ENCODE results near the gene FLT3.
"Not testable (repeated sequence)": the region's sequence is repeated elsewhere in the genome, so short reads cannot be mapped to it uniquely, and the experiment has no call there.

The FLT3 gene

GRCh38 chr13:28010046-28010445 is 90.3 kb downstream of the FLT3 start:
- WGBS, 2 donors (ENCODE audit: extremely low coverage in 2 of 2, insufficient read length in 2 of 2, insufficient replicate concordance in 1 of 2), result no CpG with 5 or more reads among the region's 5 CpGs
- Histone ChIP-seq H3K27ac (replicated peaks; ENCODE audit: low read length) (no peak overlapping the region), H3K9ac (ENCODE audit: low read depth, low read length, poor library complexity) (no peak overlapping the region), H3K4me3 (ENCODE audit: low read length in 2 of 2) (no peak overlapping the region), H3K23ac (ENCODE audit: low read depth, low read length, poor library complexity) (no peak overlapping the region), H3K79me1 (ENCODE audit: low read depth, low read length) (no peaks in the 10 kb centered on the region), H3K36me3 (replicated peaks in 1 of 2; ENCODE audit: control insufficient read depth in 2 of 2, insufficient read depth in 2 of 2, low read length in 2 of 2) (no peaks in the 10 kb centered on the region), H3K4me1 (ENCODE audit: control insufficient read depth in 2 of 2, insufficient read depth in 1 of 2, low read depth in 1 of 2, low read length in 2 of 2) (no peaks in the 10 kb centered on the region), H2BK120ac (ENCODE audit: low read depth, low read length) (no peak overlapping the region), H3K14ac (ENCODE audit: low read length) (no peak overlapping the region), H3K4ac (ENCODE audit: low read length) (no peak overlapping the region), H3K9me3 (replicated peaks in 1 of 2; ENCODE audit: control insufficient read depth in 2 of 2, insufficient read depth in 1 of 2, low read depth in 1 of 2, low read length in 2 of 2) (no peaks in the 10 kb centered on the region), H2BK15ac (ENCODE audit: low read length) (no peak overlapping the region), H4K8ac (ENCODE audit: low read depth, low read length) (no peak overlapping the region), H2BK5ac (ENCODE audit: low read length) (no peak overlapping the region), H2BK12ac (ENCODE audit: low read length) (no peak overlapping the region), H3K27me3 (ENCODE audit: control insufficient read depth in 3 of 3, insufficient read depth in 3 of 3, low read depth in 1 of 3, low read length in 3 of 3) (no peaks in the 10 kb centered on the region), H2AFZ (ENCODE audit: low read length) (no peak overlapping the region), H3K18ac (ENCODE audit: low read length) (no peak overlapping the region), H3K4me2 (ENCODE audit: insufficient read depth, low read length, poor library complexity, severe bottlenecking) (no peak overlapping the region), H2AK5ac (ENCODE audit: low read depth, low read length) (no peak overlapping the region), H4K91ac (ENCODE audit: low read depth, low read length, poor library complexity) (no peak overlapping the region)
- no peak for DNase-seq (ENCODE audit: low spot score)

- not testable (repeated sequence) for H2BK120ac ChIP-seq (ENCODE audit: low read depth, low read length); H4K8ac ChIP-seq (ENCODE audit: low read depth, low read length); H4K91ac ChIP-seq (ENCODE audit: low read depth, low read length, poor library complexity); H2BK12ac ChIP-seq (ENCODE audit: low read length); H3K4me1 ChIP-seq (ENCODE audit: control insufficient read depth in 2 of 2, insufficient read depth in 1 of 2, low read depth in 1 of 2, low read length in 2 of 2); H2AFZ ChIP-seq (ENCODE audit: low read length); H2AK5ac ChIP-seq (ENCODE audit: low read depth, low read length); H3K36me3 ChIP-seq (replicated peaks in 1 of 2; ENCODE audit: control insufficient read depth in 2 of 2, insufficient read depth in 2 of 2, low read length in 2 of 2); H3K4me2 ChIP-seq (ENCODE audit: insufficient read depth, low read length, poor library complexity, severe bottlenecking); H3K18ac ChIP-seq (ENCODE audit: low read length); H3K27ac ChIP-seq (replicated peaks; ENCODE audit: low read length); H3K9me3 ChIP-seq (replicated peaks in 1 of 2; ENCODE audit: control insufficient read depth in 2 of 2, insufficient read depth in 1 of 2, low read depth in 1 of 2, low read length in 2 of 2); H3K79me1 ChIP-seq (ENCODE audit: low read depth, low read length); H2BK15ac ChIP-seq (ENCODE audit: low read length); DNase-seq (ENCODE audit: low spot score); H3K23ac ChIP-seq (ENCODE audit: low read depth, low read length, poor library complexity); H3K9ac ChIP-seq (ENCODE audit: low read depth, low read length, poor library complexity); H3K4ac ChIP-seq (ENCODE audit: low read length); H3K4me3 ChIP-seq (ENCODE audit: low read length in 2 of 2); H2BK5ac ChIP-seq (ENCODE audit: low read length); H3K14ac ChIP-seq (ENCODE audit: low read length); H3K27me3 ChIP-seq (ENCODE audit: control insufficient read depth in 3 of 3, insufficient read depth in 3 of 3, low read depth in 1 of 3, low read length in 3 of 3)
- no CpG with 5 or more reads among the region's 13 CpGs for whole genome bisulfite sequencing, 2 donors (ENCODE audit: extremely low coverage in 2 of 2, insufficient read length in 2 of 2, insufficient replicate concordance in 1 of 2)
Observed at GRCh38 chr13:28005016-28005415, 95.4 kb downstream of the FLT3 start.

GRCh38 chr13:28002886-28003698 is 97.3 kb downstream of the FLT3 start:
- no peaks in the 10 kb centered on the region for H3K9me3 ChIP-seq (replicated peaks in 1 of 2; ENCODE audit: control insufficient read depth in 2 of 2, insufficient read depth in 1 of 2, low read depth in 1 of 2, low read length in 2 of 2)
- H2BK12ac ChIP-seq (ENCODE audit: low read length), result no peak overlapping the region
- no peak overlapping the region for H3K18ac ChIP-seq (ENCODE audit: low read length)
- H4K8ac ChIP-seq (ENCODE audit: low read depth, low read length), result no peak overlapping the region
- no peaks in the 10 kb centered on the region for H3K4me1 ChIP-seq (ENCODE audit: control insufficient read depth in 2 of 2, insufficient read depth in 1 of 2, low read depth in 1 of 2, low read length in 2 of 2)
- H3K14ac ChIP-seq (ENCODE audit: low read length), result no peak overlapping the region
- H4K91ac ChIP-seq (ENCODE audit: low read depth, low read length, poor library complexity), result no peak overlapping the region
- no peaks in the 10 kb centered on the region for H3K27me3 ChIP-seq (ENCODE audit: control insufficient read depth in 3 of 3, insufficient read depth in 3 of 3, low read depth in 1 of 3, low read length in 3 of 3)
- no peak overlapping the region for H2BK120ac ChIP-seq (ENCODE audit: low read depth, low read length)
- no peak overlapping the region for H3K4ac ChIP-seq (ENCODE audit: low read length)
- no peak overlapping the region for H2AK5ac ChIP-seq (ENCODE audit: low read depth, low read length)
- H3K79me1 ChIP-seq (ENCODE audit: low read depth, low read length), result no peaks in the 10 kb centered on the region
- no CpG with 5 or more reads among the region's 6 CpGs for WGBS, 2 donors (ENCODE audit: extremely low coverage in 2 of 2, insufficient read length in 2 of 2, insufficient replicate concordance in 1 of 2)
- H3K4me3 ChIP-seq (ENCODE audit: low read length in 2 of 2), result no peak overlapping the region
- no peak overlapping the region for H3K9ac ChIP-seq (ENCODE audit: low read depth, low read length, poor library complexity)
- no peak overlapping the region for H3K27ac ChIP-seq (replicated peaks; ENCODE audit: low read length)
- no peak overlapping the region for H2BK5ac ChIP-seq (ENCODE audit: low read length)
- no peak overlapping the region for H2AFZ ChIP-seq (ENCODE audit: low read length)
- DNase-seq (ENCODE audit: low spot score), result no peak
- H2BK15ac ChIP-seq (ENCODE audit: low read length), result no peak overlapping the region
- no peaks in the 10 kb centered on the region for H3K36me3 ChIP-seq (replicated peaks in 1 of 2; ENCODE audit: control insufficient read depth in 2 of 2, insufficient read depth in 2 of 2, low read length in 2 of 2)
- H3K4me2 ChIP-seq (ENCODE audit: insufficient read depth, low read length, poor library complexity, severe bottlenecking), result no peak overlapping the region
- no peak overlapping the region for H3K23ac ChIP-seq (ENCODE audit: low read depth, low read length, poor library complexity)

GRCh38 chr13:28001837-28002473 is 98.4 kb downstream of the FLT3 start:
- no peak overlapping the region for H4K8ac ChIP-seq (ENCODE audit: low read depth, low read length)
- peak overlapping the region; percentile 21 for H3K9ac ChIP-seq (ENCODE audit: low read depth, low read length, poor library complexity)
- no peak overlapping the region for H3K4me3 ChIP-seq (ENCODE audit: low read length in 2 of 2)
- no peak overlapping the region for H3K27ac ChIP-seq (replicated peaks; ENCODE audit: low read length)
- no peaks in the 10 kb centered on the region for H3K36me3 ChIP-seq (replicated peaks in 1 of 2; ENCODE audit: control insufficient read depth in 2 of 2, insufficient read depth in 2 of 2, low read length in 2 of 2)
- no peak overlapping the region for H3K23ac ChIP-seq (ENCODE audit: low read depth, low read length, poor library complexity)
- H2AK5ac ChIP-seq (ENCODE audit: low read depth, low read length), result peak overlapping the region; percentile 37
- no peaks in the 10 kb centered on the region for H3K79me1 ChIP-seq (ENCODE audit: low read depth, low read length)
- no peak overlapping the region for H2BK15ac ChIP-seq (ENCODE audit: low read length)
- no peak overlapping the region for H2BK12ac ChIP-seq (ENCODE audit: low read length)
- peak overlapping the region; percentile 48 for H3K18ac ChIP-seq (ENCODE audit: low read length)
- no peak for DNase-seq (ENCODE audit: low spot score)
- H3K14ac ChIP-seq (ENCODE audit: low read length), result peak overlapping the region; percentile 44
- no peak overlapping the region for H2BK120ac ChIP-seq (ENCODE audit: low read depth, low read length)
- H3K4me2 ChIP-seq (ENCODE audit: insufficient read depth, low read length, poor library complexity, severe bottlenecking), result no peak overlapping the region
- H3K4ac ChIP-seq (ENCODE audit: low read length), result peak overlapping the region; percentile 53
- no peaks in the 10 kb centered on the region for H3K27me3 ChIP-seq (ENCODE audit: control insufficient read depth in 3 of 3, insufficient read depth in 3 of 3, low read depth in 1 of 3, low read length in 3 of 3)
- no peaks in the 10 kb centered on the region for H3K4me1 ChIP-seq (ENCODE audit: control insufficient read depth in 2 of 2, insufficient read depth in 1 of 2, low read depth in 1 of 2, low read length in 2 of 2)
- H2BK5ac ChIP-seq (ENCODE audit: low read length), result no peak overlapping the region
- H3K9me3 ChIP-seq (replicated peaks in 1 of 2; ENCODE audit: control insufficient read depth in 2 of 2, insufficient read depth in 1 of 2, low read depth in 1 of 2, low read length in 2 of 2), result no peaks in the 10 kb centered on the region
- no CpG with 5 or more reads among the region's 20 CpGs for WGBS, 2 donors (ENCODE audit: extremely low coverage in 2 of 2, insufficient read length in 2 of 2, insufficient replicate concordance in 1 of 2)
- H4K91ac ChIP-seq (ENCODE audit: low read depth, low read length, poor library complexity), result no peak overlapping the region
- no peak overlapping the region for H2AFZ ChIP-seq (ENCODE audit: low read length)
